B cell (primary cell): ENCODE data around the gene DNAH3.

Experiments
- CTCF ChIP-seq: fragments of 200-600 bp; IDR thresholded peaks from one replicate; pipeline ENCODE4 v1.8.0; 2022; ENCODE audit warnings: antibody characterized with exemption, mild to moderate bottlenecking
- EZH2 ChIP-seq: IDR thresholded peaks from 2 replicates; pipeline ENCODE4 v1.6.1; 2012; ENCODE audit warnings: borderline replicate concordance, low read depth, mild to moderate bottlenecking, moderate library complexity, low read length; ENCODE audit not compliant: insufficient read depth, poor library complexity, severe bottlenecking

DNA sequence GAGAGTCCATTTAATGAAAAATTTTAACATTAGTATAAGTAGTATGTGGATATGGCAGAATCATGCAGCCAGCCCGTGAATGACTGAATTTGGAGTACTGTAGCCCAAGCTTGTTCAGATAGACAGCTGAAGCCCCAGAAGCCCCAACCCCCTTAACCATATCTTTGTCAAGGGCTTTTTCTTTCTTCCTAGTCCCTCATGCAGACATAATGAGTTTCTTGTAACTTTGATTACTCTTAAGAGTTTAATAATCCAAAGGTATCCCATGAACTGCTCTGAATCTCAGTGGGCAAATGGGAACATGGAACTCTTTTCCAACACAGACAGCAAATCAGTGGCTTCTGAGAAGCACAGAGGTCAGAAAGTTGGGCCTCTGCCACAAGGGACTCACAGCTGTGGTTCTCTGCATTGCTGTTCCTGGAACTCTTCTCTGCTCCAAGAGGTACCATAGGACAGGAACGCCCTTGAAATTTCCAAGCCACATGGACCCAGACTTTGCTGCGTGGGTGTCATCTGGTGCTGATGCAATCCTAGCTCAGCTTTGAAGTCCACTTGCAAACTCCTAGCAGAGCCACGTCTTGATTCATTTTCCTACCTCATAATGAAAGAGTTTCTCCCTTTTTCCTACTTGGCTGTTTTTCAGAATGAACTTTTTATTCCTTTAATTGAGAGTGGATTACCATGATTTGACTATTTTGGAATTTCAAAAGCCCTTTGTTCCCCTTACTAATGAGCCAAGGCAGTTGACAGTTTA lies 232.0 kb downstream of the DNAH3 start:
- TF ChIP-seq CTCF (no peak), EZH2 (no peak)
